Right lobe of liver (tissue), 4 donors: Measurements from ENCODE around the gene BRSK2.

ENCODE experiments used
- CTCF ChIP-seq, 4 donors: fragments of 200-600 bp in 3 of 4; fragments of 450-650 bp in 1 of 4; IDR thresholded peaks; one replicate each; pipeline versions ENCODE4 v1.5.1 to v1.8.0; 2016 to 2022; ENCODE audit warnings: antibody characterized with exemption in 4 of 4, mild to moderate bottlenecking in 2 of 4
- POLR2A ChIP-seq: fragments of 450-650 bp; IDR thresholded peaks from one replicate; pipeline ENCODE4 v1.6.1; 2017; ENCODE audit warnings: antibody characterized with exemption, mild to moderate bottlenecking
- donor health status: DM: no; HTN: no; CAD: no.
- donor health status: DM: no; HTN: no; CAD: no.
- donor health status: DM: no; HTN: yes; CAD: no.

GRCh38 chr11:1450344-1450875, 60.7 kb downstream of the BRSK2 start:
- no peak for TF ChIP-seq POLR2A
- TF ChIP-seq CTCF (IDR thresholded peaks at IDR 0.05), result no peak
